Psoas muscle (tissue), 8 donors: ENCODE measurements around the gene ASH1L. TPM values are rescaled to one million over a fixed set of nuclear protein-coding genes. Genes with fewer than 3 reads are reported as not detected.

Source experiments
- ATAC-seq, 4 donors: fragments of 200-7000 bp; cut with Tn5 transposase; one replicate each; pipeline ENCODE4 v1.9.1; 2020; ENCODE audit warnings: moderate library complexity in 3 of 4, mild to moderate bottlenecking in 2 of 4
- DNase-seq, 2 donors: peaks; one replicate each; pipeline ENCODE4 v3.0.0-alpha.2; 2020
- H3K27ac ChIP-seq: fragments of 200-600 bp; one replicate; pipeline ENCODE4 v1.8.0; 2022
- H3K27me3 ChIP-seq, 3 donors: fragments of 200-600 bp in 1 of 3; one replicate each; pipeline versions ENCODE4 v1.6.1 to v1.8.0; 2013 to 2022; ENCODE audit warnings: low read length in 2 of 3, mild to moderate bottlenecking in 2 of 3, moderate library complexity in 1 of 3; ENCODE audit not compliant: insufficient read depth in 3 of 3
- H3K36me3 ChIP-seq, 2 donors: fragments of 200-600 bp in 1 of 2; one replicate each; pipeline versions ENCODE4 v1.6.1 to v1.8.0; 2013 to 2022; ENCODE audit warnings: low read depth in 1 of 2, mild to moderate bottlenecking in 1 of 2, moderate library complexity in 1 of 2; ENCODE audit not compliant: insufficient read depth in 1 of 2
- H3K4me1 ChIP-seq: fragments of 200-600 bp; one replicate; pipeline ENCODE4 v1.8.0; 2022
- H3K4me3 ChIP-seq: fragments of 200-600 bp; one replicate; pipeline ENCODE4 v1.8.0; 2022; ENCODE audit warnings: mild to moderate bottlenecking
- H3K9me3 ChIP-seq: fragments of 200-600 bp; one replicate; pipeline ENCODE4 v1.8.0; 2022
- CTCF ChIP-seq: fragments of 200-600 bp; IDR thresholded peaks from one replicate; pipeline ENCODE4 v1.8.0; 2022; ENCODE audit warnings: antibody characterized with exemption
- WGBS, 3 donors: extraction: QIAGEN DNeasy Blood & Tissue Kit; methylation state at CpG; one replicate each; pipeline versions ENCODE4 v1.1.6 to v1.1.7; 2013; 5-methylcytosine and 5-hydroxymethylcytosine counted together
- intact Hi-C, 2 donors: fragments of 100-400 bp; cut with DNase I; formaldehyde crosslinking; loops; one replicate each; pipeline versions ENCODE4 v1.11.0 to v1.14.2; 2022
- polyA plus RNA-seq, 3 donors: library from polyadenylated mRNA; stranded (reverse); fragments of 200-250 nt; gene quantifications; one replicate each; pipeline ENCODE4 v1.2.3, GENCODE V29; 2013
- total RNA-seq, 4 donors: library from RNA; stranded (reverse); fragmentation: NEBNext Ultra II Directional in 2 of 4; extraction: Animal tissue kit (Norgen Biotek cat#: 25700) in 2 of 4; gene quantifications; one replicate each; pipeline versions ENCODE4 v1.2.1 to v1.2.4, GENCODE V29; 2021 to 2023
- donor health status: healthy with polysubstance abuse.
- donor health status: DM: no; HTN: no; CAD: no; lungs with moderate emphysema.
- donor health status: Bipolar disorder and iron deficiency.
- donor health status: healthy.
- donor health status: DM: yes; HTN: yes; CAD: no.
- donor health status: DM: no; HTN: no; CAD: no.
- donor health status: DM: no; HTN: no; CAD: no.
- donor health status: DM: yes; HTN: yes; CAD: no.

ASH1L gene
- total and polyA plus RNA-seq, 7 donors: 6.5 to 52.0 (median 41.6) TPM

- 92 to 95% (median 94%) methylated on average over 18 of the region's 18 CpGs for WGBS, 3 donors
- no peak for ATAC-seq
Observed at GRCh38 chr1:155285631-155286044, 277.0 kb downstream of the ASH1L start.

More at GRCh38 chr1:155285631-155286044, 277.0 kb downstream of the ASH1L start:
- no peak for DNase-seq
- TF ChIP-seq CTCF: no peak
- Histone ChIP-seq H3K27ac (no peak overlapping the region), H3K9me3 (no peaks in the 10 kb centered on the region), H3K27me3 (no peaks in the 10 kb centered on the region), H3K4me3 (no peak overlapping the region), H3K36me3 (no peaks in the 10 kb centered on the region), H3K4me1 (no peaks in the 10 kb centered on the region)
- intact Hi-C loops: no loop called here

Other genes starting within 250 kb of the ASH1L start
- gene RUSC1, start 241.9 kb downstream of the ASH1L start, total RNA-seq: 10 to 100 TPM in 1 of 4 donors, 1 to 10 TPM in 3; 6.5 to 14.2 (median 8.7) TPM
- 10 to 100 TPM; 10.3 to 21.6 (median 16.4) TPM for gene RUSC1, start 241.9 kb downstream of the ASH1L start, polyA plus RNA-seq
- 10 to 100 TPM in 1 of 4 donors, 1 to 10 TPM in 3; 7.6 to 15.3 (median 9.6) TPM for gene MSTO1, start 47.4 kb upstream of the ASH1L start, total RNA-seq
- gene MSTO1, start 47.4 kb upstream of the ASH1L start, polyA plus RNA-seq: 10 to 100 TPM in 1 of 3 donors, 1 to 10 TPM in 2; 4.5 to 12.7 (median 7.5) TPM
- gene YY1AP1, start 126.0 kb upstream of the ASH1L start, total RNA-seq: 100 to 1,000 TPM in 1 of 4 donors, 10 to 100 TPM in 3; 68.4 to 102 (median 86.8) TPM
- gene YY1AP1, start 126.0 kb upstream of the ASH1L start, polyA plus RNA-seq: 100 to 1,000 TPM in 1 of 3 donors, 10 to 100 TPM in 2; 58.3 to 105 (median 60.6) TPM
- gene DAP3, start 126.3 kb upstream of the ASH1L start, total RNA-seq: 100 to 1,000 TPM in 2 of 4 donors, 10 to 100 TPM in 2; 82.3 to 120 (median 96.1) TPM
- gene DAP3, start 126.3 kb upstream of the ASH1L start, polyA plus RNA-seq: 100 to 1,000 TPM; 108 to 145 (median 137) TPM